Measurements from ENCODE around the gene ADORA2A.
"Not testable (repeated sequence)": the region's sequence is repeated elsewhere in the genome, so short reads cannot be mapped to it uniquely, and the experiment has no call there.

ADORA2A gene

DNA sequence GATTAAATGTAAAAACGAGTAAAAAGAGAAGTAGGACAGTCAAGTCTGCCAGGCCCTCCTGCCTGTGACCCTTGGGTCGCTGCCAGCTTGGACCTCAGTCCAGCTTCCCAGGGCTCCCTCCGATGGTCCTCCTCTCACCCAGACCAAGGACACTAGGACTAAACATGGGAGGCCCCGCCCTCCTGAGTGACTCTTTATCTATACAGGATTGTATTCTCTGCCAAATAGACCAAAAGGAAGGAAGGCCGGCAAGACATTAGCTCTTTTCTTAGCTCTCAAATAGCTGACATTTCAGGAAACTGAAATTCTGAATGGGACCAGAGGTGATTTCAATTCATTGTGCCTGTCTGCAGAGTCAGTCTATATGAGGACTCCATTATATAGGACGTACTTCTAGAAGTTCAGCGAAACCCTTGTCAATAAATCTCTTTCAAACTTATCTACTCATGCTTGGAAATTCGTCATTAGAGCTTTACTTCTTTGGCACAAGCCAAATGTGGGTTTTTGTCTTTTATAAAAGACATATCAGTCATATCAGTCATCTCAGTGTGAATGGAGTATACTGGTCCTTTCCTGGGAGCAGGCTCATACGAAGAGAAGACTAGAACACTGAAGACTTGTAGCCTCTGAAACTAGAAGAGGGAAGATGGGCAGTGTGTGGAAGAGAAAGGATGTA is 28.5 kb downstream of the ADORA2A start:
- no peak for DNase-seq

DNA sequence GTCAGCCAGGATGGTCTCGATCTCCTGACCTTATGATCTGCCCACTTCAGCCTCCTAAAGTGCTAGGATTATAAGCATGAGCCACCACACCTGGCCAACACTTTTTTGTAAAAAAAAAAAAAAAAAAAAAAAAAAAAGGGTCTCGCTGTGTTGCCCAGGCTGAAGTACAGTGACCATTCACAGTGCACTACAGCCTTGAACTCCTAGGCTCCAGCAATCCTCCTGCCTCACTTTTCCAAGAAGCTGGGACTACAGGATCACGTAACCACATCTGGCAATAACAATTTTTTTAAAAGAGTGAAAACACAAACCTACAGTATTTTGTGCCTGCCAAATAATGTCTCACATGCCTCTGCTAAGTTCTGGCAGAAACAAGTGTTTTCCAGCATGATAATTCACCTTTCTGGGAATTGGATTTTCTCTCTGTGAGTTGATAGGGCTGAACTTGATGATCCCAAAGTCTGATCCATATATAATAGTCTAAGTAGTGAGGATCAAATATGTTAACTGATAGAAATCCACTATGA is 30.6 kb downstream of the ADORA2A start:
- DNase-seq, result no peak

DNA sequence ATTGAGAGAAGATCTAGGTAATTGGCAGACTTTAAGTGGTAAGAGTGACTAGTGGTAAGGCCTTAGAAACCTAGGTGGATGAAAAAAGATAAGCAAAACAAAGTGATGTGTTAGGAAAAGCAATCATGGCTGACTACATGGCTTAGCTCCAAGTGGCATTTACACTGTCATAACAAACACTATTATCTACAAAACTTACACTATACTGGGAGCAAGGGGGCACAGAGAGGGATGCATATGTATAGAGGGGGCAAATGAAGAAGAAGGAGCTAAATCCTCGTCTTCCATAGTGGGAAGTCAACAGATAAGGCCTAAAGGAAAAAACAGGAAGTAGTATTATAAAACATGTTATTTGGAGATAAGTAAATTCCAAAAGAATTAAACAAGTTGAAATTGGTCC is 32.5 kb downstream of the ADORA2A start:
- DNase-seq, result no peak

DNA sequence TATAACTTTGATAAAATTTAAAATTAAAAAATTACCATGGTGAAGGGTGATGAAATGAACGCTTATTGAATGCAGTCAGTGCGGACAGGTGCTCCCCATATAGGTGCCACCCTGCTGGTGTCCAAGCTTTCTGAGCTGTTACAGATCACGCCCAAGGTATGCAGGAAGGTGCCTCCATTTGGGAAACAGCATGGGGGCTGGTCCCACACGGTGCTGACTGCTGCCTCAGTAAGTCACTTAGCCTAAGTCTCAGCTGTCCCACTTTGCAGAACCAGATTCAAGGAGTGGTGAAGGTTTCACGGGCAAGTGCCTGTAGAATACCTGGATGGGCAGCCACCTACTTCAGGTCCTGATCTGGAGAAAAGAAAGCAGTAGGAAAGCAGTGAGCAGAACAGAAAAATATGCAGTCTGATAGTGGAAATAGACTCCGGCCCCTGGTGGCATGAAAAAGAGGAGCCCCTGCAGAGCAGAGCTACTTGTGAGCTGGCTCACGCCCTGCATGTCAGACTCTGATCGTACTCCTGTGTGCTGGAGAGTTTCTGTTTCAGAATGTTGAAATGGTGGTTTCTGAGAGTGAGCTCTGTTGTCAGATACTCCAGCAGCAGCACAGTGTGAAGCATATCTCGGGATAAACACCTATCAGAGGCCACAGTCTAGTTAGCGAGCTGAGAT is 33.2 kb downstream of the ADORA2A start:
- DNase-seq, result no peak

DNA sequence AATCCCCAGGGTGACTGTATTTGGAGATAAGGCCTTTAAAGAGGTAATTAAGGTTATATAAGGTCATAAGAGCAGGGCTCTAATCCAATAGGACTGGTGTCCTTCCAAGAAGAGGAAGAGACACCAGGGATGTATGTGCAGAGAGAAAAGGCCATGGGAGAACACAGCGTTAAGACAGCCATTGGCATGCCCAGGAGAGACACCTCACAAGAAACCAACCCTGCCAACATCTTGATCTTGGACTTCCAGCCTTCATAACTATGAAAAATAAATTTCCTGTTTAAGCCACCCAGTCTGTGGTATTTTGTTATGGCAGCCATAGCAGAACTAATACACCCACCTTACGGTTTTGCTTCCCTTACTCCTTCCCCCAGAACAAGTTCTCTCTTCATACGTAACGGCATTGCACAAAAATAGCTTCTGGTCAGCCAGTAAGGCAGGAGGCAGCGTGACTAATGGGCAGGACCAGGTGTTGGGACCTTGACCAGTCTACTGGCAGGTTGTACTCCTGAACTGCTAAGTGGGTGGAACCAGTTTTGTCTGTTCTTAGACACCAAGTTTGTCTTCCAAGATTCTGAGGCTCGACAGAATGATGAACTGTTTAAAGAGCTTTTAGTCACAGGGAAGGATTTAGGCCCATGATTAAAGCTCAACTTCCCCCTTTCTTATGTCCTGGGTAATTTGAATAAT is 35.8 kb downstream of the ADORA2A start:
- DNase-seq, result no peak

DNA sequence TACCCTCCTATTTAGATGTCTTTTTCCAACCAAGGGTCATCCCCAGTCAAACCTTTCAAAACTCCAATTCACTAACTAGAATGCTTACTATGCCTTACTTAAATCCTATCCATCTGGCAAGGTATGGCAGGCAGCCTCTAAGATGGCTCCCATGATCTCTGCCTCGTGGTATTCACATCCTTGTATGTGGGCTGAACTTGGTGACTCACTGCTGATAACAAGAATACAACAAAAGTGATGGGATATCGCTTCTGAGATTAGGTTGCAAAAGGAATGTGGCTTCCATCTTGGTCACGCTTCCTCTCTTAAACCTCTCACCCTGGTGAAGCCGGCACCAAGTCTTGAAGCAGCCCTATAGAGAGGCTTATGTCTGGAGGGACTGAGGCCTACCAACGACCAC is 38.2 kb downstream of the ADORA2A start:
- DNase-seq, result no peak

DNA sequence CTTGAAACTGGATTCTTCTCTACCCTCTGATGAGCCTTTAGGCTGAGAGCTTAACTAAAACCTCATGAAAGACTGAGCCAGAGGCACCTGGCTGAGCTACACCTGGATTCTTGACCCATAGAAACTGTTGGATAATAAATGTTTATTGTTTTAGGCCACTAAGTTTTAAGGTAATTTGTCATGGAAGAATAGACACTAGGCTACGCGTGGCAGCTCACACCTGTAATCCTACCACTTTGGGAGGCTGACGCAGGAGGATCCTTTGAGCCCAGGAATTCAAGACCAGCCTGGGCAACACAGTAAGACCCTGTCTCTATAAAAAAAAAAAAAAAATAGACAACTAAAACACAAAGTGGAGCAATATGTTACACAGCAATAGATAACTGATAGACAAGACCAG is 38.6 kb downstream of the ADORA2A start:
- DNase-seq, result no peak

DNA sequence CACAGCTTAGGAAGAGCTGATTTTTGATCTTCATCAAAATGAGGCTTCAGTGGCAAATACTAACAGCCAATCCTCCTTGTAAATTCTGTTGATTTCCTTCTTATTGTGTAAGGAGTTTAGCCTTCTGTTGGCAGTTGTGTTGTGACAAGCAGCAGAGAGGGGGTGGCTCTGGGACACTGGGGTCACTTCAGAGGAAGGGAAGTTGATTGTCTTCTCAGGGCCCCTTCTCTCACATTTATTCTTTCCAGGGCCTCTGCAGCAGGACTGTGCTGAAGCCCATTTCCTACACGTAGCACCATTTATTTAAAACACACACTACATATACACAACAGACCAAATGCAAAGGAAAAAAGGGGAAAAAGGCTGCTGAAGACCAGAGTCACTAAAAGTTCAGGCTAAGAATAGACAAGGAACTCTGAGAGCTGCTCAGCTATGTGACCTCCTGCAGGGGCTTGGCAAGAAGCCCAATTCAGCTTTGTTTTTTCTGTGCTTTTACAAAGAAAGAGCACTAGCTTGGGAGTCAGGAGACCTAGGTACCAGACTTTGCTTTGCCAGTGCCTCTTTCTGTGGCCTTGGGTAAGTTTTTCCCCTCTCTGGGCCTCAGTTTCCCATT is 39.4 kb downstream of the ADORA2A start:
- DNase-seq, result no peak

DNA sequence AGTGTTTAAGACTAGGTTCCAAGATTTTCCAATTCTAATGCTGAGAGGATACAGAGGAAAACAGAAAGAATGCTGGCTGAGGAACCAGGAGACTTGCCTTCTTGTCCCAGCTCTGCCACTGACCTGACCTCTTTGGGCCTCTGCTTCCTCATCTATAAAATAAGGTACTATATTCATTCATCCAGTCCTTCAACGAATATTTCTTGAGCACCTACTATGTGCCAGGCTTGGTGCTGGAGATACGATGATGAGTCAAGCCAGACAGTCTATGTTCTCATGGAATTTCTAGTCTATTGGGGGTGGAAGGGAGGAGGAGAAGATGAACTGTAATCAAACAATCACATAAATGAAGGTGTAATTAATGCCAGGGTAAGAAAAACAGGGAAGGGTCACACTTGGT is 39.9 kb downstream of the ADORA2A start:
- DNase-seq, result no peak

DNA sequence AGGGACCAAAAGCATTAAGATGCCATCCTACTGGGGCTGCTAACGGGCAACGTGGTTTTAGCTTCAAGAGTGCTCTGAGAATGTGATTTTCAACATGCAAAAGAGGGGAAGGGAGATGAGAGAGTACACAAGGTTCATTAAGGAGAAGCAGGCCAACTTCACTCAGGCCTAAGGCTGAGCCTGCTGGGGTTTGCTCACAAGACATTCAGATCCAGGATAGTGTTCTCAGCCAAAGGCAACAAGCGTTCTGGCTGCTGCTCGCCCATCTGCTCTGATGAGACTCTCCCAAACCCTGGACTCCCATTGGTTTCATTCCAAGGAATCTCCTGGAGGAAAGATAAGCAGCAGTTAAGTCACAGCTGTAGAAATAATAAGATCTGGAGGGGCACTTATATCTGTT is 44.2 kb downstream of the ADORA2A start:
- no peak for DNase-seq

DNA sequence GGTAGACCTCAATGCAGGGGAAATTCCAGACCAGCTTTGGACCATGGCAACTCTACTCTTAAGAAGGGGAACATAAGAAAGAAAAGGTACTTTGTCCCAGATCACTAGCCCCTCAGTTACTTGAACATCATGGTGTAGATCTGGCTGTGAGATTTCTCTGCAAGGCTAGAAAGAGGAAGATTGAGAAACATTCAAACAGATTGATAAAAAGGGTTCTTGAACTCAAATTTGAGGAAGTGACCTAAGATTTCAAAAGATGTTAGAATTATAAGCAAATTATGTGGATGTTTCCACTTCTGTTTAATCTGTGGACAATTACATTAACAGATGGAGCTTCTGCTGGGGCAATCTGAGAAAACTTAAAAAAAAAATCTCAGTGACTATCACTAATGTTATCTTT is 45.9 kb downstream of the ADORA2A start:
- no peak for DNase-seq

DNA sequence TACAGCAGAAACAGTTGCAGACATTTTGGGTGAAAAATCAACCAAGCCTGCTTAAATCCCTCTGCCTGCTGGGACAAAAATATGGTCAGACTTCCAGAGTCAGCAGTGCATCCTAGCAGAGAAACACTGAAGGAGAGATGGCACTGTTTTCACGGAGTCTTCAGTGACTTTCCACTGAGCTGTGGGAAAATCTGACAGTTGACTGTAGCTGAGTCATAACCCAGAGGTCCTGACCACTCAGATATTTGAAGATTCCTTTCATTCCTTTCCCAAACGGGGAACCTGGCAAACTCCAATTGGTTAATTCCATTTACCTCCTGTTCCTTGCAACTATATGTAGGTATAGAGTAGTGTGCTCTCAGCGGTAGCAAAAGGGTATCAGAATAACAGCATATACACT is 46.8 kb downstream of the ADORA2A start:
- DNase-seq, result no peak

DNA sequence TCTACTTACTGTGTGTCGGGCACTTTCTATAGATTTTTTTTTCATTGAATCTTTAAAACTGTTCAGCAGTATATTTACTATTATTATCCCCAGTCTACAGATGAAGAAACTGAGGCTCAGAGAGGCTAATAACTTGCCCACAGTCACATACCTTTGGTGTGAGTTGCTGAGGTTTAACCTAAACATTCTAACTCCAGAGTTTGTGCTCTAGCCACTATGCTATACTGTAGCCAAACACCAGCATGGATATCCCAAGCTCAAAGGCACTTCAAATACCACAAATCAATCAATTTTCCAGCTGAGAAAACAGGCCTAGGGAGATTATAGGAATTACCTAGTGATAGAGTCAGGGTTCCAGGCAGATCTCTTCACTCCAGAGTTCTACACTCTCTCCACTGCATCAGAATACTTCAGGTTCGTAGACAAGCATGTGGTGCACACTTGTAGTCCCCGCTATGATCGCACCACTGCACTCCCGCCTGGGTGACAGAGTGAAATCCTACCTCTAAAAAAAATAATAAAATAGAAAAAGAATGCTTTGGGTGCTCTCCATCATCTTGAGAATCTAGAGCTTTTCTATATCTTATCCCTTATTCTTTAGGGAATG is 47.4 kb downstream of the ADORA2A start:
- no peak for DNase-seq

DNA sequence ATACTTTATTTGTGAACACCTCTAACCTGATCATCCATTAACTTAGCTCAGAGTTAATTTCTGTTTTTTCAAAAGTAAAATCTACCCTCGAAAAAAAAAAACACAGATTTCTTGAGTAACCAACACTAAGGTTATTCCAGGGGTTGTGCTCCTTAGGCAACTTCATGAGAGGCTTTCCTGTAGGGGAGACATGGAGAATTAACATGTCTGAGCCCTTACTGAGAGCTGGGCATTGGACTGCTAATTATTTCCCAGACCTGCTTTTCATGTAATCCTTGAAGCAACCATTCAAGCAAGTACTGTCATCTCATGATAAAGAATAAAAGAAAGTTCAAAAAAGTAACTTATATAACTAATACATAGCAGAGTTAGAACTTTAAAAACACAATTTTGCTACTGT is 54.2 kb downstream of the ADORA2A start:
- DNase-seq, result no peak

DNA sequence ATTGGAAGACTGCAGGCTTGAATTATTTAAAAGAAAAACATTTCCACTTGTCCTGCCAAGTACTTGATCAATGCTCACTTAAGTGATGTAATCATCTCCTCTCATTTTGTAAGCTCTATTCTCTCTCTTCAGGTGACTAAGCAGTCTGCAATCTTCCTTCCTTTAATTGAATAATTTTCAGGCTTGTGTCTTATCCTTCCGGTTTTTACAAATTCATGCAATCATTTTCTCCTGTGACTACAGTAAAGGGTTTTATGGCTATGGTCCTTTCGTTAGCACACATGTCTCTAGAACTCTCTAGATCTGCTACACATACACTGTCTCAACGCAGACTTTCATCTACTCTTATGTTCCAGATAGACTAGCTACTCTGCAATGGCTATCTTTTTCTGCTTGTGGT is 55.2 kb downstream of the ADORA2A start:
- no peak for DNase-seq

DNA sequence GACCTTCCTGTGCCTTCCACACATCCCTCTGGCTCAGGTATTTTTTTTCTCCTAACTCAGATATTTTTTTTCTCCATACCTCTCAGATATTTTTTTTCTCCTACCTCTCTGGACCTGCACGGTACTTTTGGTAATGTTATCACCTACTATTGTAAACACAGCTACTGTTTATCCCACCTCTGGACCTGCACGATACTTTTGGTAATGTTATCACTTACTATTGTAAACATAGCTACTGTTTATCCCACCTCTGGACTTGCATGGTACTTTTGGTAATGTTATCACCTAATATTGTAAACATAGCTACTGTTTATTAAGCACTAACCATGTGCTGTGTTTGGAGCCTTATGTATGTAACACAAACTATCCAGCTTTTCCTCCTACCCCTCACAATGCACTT is 55.6 kb downstream of the ADORA2A start:
- DNase-seq, result no peak

DNA sequence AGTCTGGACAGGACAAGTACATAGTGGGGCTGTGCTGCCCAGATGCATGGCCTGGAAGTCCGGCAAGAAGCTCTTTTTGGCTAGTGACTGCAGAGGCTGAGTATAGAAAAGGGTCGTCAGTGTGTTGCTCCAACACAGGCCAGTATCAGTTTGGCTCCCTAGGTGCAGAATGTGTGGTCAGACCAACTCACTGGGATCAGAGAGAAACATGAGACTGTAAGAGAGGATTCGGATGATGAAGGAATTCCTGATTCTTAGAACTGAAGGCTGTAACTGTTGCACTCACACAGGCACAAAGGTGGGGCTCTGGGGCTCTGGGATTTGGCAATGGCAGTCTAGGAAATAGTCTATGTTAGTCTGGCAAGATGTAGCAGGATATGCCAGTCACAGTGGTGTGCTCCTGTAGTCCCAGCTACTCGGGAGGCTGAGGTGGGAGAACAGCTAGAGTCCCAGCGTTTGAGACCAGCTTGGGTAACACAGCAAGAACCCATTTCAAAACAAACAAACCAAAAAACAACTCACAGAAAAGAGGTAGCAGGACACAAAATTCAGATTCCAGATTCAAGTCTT is 56.7 kb downstream of the ADORA2A start:
- no peak for DNase-seq

DNA sequence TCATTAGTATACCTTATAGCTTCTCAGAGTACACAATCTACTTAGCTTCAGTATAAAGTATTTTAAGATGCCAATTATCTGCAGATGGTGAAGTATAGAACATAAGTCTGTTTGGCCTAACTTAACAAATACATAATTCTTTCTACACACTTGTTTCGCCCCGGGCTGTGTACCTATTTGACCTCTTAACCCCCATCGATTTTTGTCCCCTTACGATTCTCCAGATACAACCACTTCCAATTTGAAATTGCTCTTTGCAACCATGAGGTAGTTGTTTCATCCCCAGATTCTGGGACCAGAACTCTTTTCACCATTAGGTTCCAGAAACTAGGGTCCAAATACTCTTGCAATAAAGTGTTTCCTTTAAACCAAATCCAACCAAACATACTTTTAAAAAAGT is 57.8 kb downstream of the ADORA2A start:
- DNase-seq, result no peak

DNA sequence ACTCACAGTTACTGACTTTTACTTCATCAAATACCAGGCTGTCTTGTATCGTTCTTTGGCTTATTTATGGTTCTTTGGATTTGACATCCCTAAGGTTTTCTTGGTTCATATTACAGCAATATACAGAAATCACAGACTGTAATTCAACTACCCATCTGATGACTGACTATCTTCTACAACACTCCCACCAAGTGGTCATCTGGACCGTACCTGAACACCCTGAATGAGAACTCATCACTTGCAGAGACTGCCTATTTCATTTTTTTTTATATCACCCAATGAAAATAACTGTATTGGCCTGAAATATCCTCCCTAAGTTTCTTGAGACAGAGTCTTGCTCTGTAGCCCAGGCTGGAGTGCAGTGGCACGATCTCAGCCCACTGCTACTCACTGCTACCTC is 58.2 kb downstream of the ADORA2A start:
- peak; percentile 44 for DNase-seq

DNA sequence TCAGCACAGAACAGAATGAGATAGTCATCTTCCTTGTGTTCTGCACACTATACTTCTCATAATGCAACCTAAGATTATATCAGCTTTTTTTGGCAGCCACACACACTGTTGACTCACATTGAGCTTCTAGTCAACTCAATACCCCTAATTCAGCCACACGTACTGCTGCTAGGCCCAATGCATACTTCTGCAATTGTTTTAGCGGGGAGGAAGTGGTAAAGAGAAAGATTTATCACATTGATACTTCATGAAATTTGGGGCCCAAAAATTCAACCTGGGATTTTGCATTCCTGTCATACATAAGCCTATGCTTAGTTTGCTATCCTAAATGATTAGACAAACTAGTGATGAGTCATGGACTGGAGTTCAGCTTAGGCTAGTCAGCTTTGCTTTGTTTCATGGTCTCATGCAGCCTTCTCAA is 59.1 kb downstream of the ADORA2A start:
- no peak for DNase-seq

DNA sequence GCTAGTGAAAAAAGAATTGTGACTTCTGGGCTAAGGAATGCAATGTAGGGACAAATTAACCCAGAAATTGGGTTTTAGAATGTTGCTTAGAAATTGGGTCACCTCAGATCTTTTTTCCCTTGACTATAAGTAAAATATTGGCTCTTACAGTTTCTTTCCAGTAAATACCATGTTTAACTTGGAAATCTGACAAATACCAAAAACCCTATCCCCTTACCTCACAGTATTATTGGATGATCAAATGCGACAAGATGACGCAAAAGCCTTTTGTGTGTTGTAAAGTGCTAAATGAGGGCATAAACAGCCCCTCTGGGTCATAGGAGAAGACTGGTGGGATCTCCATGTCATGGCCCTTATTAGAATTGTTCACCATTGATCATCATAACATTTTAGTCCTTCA is 61.6 kb downstream of the ADORA2A start:
- no peak for DNase-seq

DNA sequence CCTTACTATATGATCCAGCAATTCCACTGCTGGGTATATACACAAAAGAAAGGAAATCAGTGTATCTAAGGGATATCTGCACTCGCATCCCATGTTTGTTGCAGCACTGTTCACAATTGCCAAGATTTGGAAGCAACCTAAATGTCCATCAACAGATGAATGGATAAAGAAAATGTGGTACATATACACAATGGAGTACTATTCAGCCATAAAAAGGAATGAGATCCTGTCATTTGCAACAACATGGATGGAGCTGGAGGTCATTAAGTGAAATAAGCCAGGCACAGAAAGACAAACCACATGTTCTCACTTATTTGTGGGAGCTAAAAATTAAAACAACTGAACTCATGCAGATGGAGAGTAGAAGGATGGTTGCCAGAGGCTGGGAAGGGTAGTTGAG is 62.0 kb downstream of the ADORA2A start:
- DNase-seq, result not testable (repeated sequence)

All from CD4-positive, alpha-beta T cell treated with Interleukin-21 for 1 hour (primary cell).